HK-2 (cell line): ENCODE data around the gene SMARCE1.

Experiments used
- DNase-seq: peaks from one replicate; pipeline ENCODE4 v3.0.0-alpha.2; 2018; ENCODE audit not compliant: unreplicated experiment

Gene SMARCE1

GRCh38 chr17:40647624-40648383 lies at the start of gene SMARCE1:
Gene SMARCE1, minus strand, starts transcription at chr17:40647818. Its CDS starts 2,016 bp downstream, at chr17:40645802.
- peak; percentile 81 for DNase-seq

- no peak for DNase-seq
Observed at GRCh38 chr17:40697297-40697696, 49.7 kb upstream of the SMARCE1 start.

- DNase-seq: no peak
Observed at GRCh38 chr17:40696651-40697072, 49.0 kb upstream of the SMARCE1 start.

- no peak for DNase-seq
Observed at GRCh38 chr17:40695874-40696472, 48.4 kb upstream of the SMARCE1 start.

- no peak for DNase-seq
Observed at GRCh38 chr17:40694584-40694983, 47.0 kb upstream of the SMARCE1 start.

- DNase-seq: no peak
Observed at GRCh38 chr17:40687106-40687505, 39.5 kb upstream of the SMARCE1 start.

GRCh38 chr17:40686192-40686591 lies 38.6 kb upstream of the SMARCE1 start:
- no peak for DNase-seq

GRCh38 chr17:40680998-40681397 lies 33.4 kb upstream of the SMARCE1 start:
- DNase-seq: no peak

GRCh38 chr17:40679523-40679907 lies 31.9 kb upstream of the SMARCE1 start:
- DNase-seq: no peak

GRCh38 chr17:40678902-40679522 lies 31.4 kb upstream of the SMARCE1 start:
- DNase-seq: no peak

- no peak for DNase-seq
Observed at GRCh38 chr17:40675905-40676304, 28.3 kb upstream of the SMARCE1 start.

- DNase-seq: no peak
Observed at GRCh38 chr17:40672654-40673053, 25.0 kb upstream of the SMARCE1 start.

GRCh38 chr17:40671282-40671681 lies 23.7 kb upstream of the SMARCE1 start:
- no peak for DNase-seq

- DNase-seq: no peak
Observed at GRCh38 chr17:40666331-40666730, 18.7 kb upstream of the SMARCE1 start.

- DNase-seq: no peak
Observed at GRCh38 chr17:40664582-40665333, 17.1 kb upstream of the SMARCE1 start, which contains the start of gene KRT222. Gene KRT222, minus strand, starts transcription at chr17:40665177. Its CDS starts 78 bp downstream, at chr17:40665099.

- DNase-seq: no peak
Observed at GRCh38 chr17:40663252-40663651, 15.6 kb upstream of the SMARCE1 start.

- no peak for DNase-seq
Observed at GRCh38 chr17:40659911-40660310, 12.3 kb upstream of the SMARCE1 start.

GRCh38 chr17:40658396-40658795 lies 10.8 kb upstream of the SMARCE1 start:
- no peak for DNase-seq

- DNase-seq: no peak
Observed at GRCh38 chr17:40651939-40652338, 4.3 kb upstream of the SMARCE1 start.

- no peak for DNase-seq
Observed at GRCh38 chr17:40648384-40648968, 858 bp upstream of the SMARCE1 start.

- DNase-seq: no peak
Observed at GRCh38 chr17:40646791-40647623, 611 bp downstream of the SMARCE1 start.
